NCI-H1417 treated with DMSO at 0.1 percent for 48 hours (cell line): ENCODE results near the gene NUMB.
A peak's percentile ranks its signal among the peaks of the same experiment; 100 is the strongest.

Source experiments
- DNase-seq: peaks from one replicate; lab custom pipeline; 2025; lab: John Stamatoyannopoulos, UW

NUMB gene

GRCh38 chr14:73458183-73458976, at the start of gene NUMB:
NUMB (minus strand) TSS chr14:73458546; CDS start chr14:73355751, 102,795 bp downstream.
- peak; percentile 100 for DNase-seq

GRCh38 chr14:73503648-73504047, 45.3 kb upstream of the NUMB start:
- DNase-seq, result no peak

- no peak for DNase-seq
These were observed 43.8 kb upstream of the NUMB start for GRCh38 chr14:73502017-73502619.

- DNase-seq, result no peak
These were observed 42.0 kb upstream of the NUMB start for GRCh38 chr14:73500360-73500759.

- no peak for DNase-seq
These were observed 36.2 kb upstream of the NUMB start for GRCh38 chr14:73494593-73494992.

- DNase-seq, result no peak
These were observed 34.3 kb upstream of the NUMB start for GRCh38 chr14:73492670-73493069.

GRCh38 chr14:73492043-73492552, 33.8 kb upstream of the NUMB start:
- no peak for DNase-seq

GRCh38 chr14:73491256-73492042, 33.1 kb upstream of the NUMB start:
- DNase-seq, result peak; percentile 46

- DNase-seq, result no peak
These were observed 31.3 kb upstream of the NUMB start for GRCh38 chr14:73489481-73490175.

GRCh38 chr14:73478684-73479083, 20.3 kb upstream of the NUMB start:
- no peak for DNase-seq

GRCh38 chr14:73477618-73478266, 19.4 kb upstream of the NUMB start:
- no peak for DNase-seq

GRCh38 chr14:73476451-73476931, 18.1 kb upstream of the NUMB start:
- DNase-seq, result no peak

GRCh38 chr14:73474952-73475351, 16.6 kb upstream of the NUMB start:
- DNase-seq, result no peak

- peak; percentile 45 for DNase-seq
These were observed 14.1 kb upstream of the NUMB start for GRCh38 chr14:73472185-73473114.

- no peak for DNase-seq
These were observed 13.3 kb upstream of the NUMB start for GRCh38 chr14:73471582-73472184.

- DNase-seq, result no peak
These were observed 10.6 kb upstream of the NUMB start for GRCh38 chr14:73468828-73469375.

- no peak for DNase-seq
These were observed 9.5 kb upstream of the NUMB start for GRCh38 chr14:73467800-73468199.

GRCh38 chr14:73467377-73467776, 9.0 kb upstream of the NUMB start:
- DNase-seq, result no peak

GRCh38 chr14:73466861-73467260, 8.5 kb upstream of the NUMB start:
- DNase-seq, result no peak
